Stimulated activated CD8-positive, alpha-beta memory T cell treated with anti-CD3 and anti-CD28 coated beads, Interleukin-12 subunit alpha, Interleukin-12 subunit beta, amount 100 ng/mL, for 24 hours (primary cell): ENCODE measurements around the gene SMARCA1.

ENCODE experiments used
- DNase-seq: peaks from one replicate; pipeline ENCODE4 v3.0.0-alpha.2; 2020; ENCODE audit errors: extremely low read depth

Gene SMARCA1

DNA sequence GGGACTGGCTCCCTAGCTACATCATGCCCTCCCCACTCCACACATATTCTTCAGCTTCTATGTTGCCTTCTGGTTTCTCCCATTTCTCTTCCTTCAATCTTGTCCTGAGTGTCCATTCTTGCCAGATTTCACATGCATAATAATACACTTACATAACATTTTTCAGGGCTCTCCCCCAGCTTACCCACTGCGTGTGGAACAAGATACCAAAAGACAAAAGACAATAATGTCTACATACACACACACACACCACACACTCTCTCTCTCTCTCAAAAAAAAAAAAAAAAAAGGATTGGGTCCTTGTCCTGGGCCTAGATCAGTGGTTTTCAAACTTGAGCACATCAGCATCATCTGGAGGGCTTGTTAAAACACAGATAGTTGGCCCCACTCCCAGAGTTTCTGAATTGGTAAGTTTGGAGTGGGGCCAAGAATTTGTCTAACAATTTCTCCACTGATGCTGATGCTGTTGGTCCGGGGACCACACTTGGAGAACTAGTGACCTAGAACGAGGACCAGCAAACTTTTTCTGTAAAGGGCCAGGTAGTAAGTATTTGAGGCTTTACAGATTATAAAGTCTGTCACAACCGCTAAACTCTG is 6.5 kb upstream of the SMARCA1 start:
- no peak for DNase-seq

DNA sequence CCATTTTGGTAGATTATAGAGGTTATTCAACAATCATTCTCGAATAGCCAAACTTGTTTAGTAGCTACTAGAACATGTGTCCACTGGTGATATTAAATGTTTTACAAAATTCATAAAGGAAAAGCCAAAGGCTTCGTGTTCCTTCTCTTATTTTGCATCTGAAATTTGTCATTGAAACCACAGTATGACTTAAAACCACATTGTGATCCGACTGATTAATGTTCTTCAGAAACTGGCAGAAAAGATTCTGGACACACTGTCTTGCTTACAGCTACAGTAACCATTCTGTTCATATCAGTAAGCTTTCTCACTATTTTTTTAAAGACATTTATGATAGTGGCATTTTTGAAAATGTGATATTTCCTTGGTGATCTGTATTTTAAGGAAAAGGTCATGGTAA is 2.6 kb upstream of the SMARCA1 start:
- no peak for DNase-seq

DNA sequence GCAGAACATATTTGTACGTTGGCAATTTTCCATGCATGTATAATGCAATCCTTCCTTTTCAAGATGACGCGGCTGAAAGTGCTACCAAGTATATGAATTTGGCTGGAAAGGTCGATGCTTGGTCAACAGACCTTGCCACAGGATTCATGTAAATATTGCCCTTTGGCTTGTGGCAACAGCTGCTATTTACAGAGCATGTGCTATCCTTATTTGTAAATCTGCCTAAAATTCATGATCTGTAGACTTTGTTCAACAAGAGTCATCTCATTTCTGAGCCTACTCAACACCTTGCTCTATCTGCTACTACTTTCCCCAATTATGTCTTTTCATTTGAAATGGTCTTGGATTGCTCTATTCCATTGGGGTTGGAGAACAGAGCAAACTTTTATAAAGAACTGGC is 1.9 kb upstream of the SMARCA1 start:
- no peak for DNase-seq

DNA sequence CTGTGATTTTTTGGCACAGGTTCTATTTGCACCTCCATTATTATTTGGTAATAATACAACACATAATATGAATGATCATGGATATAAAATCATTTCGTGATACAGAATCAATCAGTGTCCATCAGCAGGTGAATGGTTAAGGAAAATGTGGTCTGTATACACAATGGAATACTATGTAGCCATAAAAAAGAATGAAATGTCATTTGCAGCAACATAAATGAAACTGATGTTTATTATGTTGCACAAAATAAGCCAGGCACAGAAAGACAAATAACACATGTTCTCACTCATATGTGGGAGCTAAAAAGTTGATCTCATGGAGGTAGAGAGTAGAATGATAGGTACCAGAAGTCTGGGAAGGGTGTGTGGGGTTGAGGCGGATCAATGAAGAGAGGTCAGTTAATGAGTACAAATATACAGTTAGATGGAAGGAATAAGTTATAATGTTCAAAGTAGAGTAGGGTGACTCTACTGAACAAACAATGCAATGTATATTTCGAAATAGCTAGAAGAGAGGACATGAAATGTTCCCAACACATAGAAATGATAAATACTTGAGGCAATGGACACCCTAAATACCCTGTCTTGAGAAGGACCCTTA is 1.1 kb upstream of the SMARCA1 start:
- no peak for DNase-seq

DNA sequence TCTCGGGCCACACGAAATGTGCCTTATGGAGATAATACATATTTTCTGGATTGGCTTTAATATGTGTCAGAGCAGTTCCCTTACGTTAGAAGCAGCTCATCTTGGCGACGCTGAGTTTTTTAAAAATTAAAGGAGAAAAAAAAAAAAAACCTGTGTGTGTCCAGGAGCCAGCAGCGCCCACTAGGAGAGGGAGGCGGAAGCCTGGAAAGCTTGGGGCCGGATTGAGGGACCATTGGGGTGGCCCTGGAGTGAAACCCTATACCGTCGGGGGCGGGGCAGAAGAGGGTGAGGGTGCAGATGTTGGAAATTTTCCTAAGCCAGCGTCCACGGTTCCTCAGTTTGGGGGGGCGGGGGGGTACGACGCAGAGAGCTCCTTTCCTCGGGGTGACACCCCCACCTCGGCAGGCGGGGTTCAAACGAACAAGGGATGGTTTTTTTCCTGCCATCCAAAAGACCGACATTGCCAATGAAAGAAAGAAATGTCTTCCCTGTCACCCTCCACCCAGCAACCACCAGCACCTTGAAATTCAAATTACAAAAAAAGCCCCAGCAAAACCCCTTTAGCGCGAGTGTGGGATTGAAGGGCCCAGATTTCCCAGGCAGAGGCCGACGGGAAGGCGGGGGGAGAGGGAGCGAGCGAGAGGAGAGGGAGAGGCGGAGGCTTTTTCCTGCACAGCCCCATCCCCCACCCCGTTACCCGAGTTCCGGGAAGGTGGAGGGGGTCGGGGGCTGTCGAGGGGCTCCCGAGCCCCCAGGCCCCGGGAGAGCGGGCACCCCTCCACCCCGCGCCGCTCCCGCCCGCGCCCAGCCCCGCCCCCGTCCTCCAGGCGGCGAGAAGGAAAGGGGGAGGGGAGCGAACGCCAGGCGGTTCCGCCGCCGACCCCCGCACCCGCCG is 859 bp downstream of the SMARCA1 start:
- DNase-seq, result no peak

DNA sequence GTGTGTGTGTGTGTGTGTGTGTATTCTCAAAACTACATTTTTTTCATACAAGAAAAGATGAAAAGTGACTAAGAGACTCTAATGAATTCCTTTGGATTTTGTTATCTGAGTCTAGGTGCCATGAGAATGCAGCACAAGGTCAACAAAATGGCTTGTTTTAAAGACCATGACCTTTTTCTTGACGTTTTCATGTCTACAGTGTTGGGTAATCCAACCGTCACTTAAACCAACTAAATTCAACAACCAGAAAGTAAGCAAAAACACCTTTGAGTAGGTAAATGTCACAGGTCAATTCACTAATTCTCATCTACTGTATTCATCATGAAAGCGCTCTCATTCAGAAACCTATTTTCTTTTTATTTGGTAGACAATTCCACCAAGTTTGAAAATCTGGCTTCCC is 3.1 kb downstream of the SMARCA1 start:
- no peak for DNase-seq

DNA sequence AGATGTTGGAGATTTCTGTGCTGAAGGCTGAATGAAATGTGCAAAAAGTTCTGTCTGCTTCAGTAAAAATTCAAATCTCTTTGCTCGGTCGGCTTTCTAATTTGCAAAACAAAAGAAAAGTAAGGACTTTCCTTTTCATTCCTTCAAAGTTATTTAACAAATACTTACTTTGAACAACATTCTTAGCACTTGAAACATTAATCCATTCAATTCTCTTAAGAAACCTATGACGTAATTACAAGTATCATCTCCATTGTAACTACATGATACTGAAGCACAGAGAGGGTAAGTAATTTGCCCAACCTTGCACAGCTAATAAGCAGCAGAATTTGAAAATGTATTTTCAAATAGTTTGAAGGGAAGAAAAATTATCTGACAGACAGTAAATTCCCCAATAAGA is 6.9 kb downstream of the SMARCA1 start:
- no peak for DNase-seq

DNA sequence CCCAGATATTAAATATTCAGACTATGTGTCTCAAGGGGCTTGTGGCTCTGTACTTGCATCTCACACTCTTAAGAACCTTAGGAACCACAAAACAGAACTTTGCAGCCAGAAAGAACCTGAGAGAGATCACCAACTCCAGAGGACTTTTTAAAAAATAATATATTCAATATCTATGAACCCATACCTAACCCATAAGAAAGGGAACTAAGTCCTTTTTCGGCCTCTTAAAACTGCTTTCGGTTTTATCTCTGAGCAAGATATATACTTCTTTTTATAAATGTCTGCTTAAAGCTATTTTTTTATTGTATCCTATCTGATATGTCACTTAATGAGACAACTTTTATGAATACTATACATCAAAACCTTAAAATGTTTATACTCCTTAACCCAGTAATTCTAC is 10.9 kb downstream of the SMARCA1 start:
- no peak for DNase-seq

DNA sequence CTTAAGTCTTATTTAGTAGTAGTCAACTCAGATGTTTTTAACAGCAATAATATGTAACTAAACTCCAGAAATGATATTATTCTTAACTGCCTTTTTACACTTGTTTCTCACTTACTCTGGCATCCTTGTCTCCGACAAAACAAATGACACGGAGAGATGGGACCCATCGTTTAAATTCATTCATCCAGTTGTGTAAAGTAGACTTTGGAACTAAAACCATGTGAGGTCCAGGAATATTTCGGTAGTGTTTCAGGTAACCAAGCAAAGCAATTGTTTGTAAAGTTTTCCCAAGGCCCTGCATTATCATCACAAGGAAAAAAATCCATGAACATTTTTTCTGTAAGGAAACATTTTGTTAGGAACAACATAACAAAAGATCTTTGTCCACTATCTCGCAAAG is 11.6 kb downstream of the SMARCA1 start:
- no peak for DNase-seq

DNA sequence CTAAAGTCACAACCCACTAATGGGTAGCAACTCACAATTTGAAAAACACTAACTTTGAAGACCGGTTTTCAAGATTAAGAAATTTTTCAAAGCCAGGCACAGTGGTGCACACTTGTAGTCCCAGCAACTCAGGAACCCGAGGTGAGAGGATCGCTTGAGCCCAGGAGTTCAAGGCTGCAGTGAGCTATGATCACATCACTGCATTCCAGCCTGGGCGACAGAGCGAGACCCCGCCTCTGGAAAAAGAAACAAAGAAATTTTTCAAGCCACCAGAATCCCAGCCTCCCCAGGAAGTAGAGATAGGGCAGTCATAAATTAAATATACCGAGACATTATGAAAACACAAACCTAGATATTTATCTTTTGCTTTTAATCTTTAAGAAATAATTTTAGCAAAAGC is 13.0 kb downstream of the SMARCA1 start:
- DNase-seq, result no peak

DNA sequence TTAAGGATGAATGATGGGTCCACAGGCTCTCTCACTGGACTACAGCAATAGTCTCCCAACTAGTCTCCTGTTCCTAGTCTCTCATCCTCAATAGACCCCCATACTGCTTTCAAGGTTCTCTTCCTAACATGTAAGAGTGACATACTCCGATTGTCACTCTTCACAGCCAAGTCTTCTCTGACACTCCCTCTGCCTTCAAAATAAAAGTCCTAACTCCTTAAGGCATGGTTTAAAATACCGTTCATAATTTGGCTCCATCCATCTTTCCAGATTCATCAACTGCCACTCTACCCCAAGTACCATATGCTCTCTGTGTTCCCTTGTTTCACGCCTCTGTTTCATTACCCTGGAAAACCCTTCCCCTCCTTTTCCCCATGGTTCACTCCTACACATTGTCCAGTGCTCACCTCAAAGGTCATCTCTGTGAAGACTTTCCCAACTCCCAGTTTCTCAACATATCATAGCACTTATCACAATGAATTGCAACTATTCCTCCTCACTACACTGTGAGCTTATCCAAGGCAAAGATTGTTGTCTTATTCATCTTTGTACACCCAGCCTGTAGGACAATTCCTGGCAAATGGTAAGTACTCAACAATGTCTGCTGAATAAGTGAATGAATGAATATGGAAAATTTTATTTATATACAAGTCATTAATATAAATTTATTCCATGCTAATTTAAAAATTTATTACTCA is 26.0 kb downstream of the SMARCA1 start:
- no peak for DNase-seq

DNA sequence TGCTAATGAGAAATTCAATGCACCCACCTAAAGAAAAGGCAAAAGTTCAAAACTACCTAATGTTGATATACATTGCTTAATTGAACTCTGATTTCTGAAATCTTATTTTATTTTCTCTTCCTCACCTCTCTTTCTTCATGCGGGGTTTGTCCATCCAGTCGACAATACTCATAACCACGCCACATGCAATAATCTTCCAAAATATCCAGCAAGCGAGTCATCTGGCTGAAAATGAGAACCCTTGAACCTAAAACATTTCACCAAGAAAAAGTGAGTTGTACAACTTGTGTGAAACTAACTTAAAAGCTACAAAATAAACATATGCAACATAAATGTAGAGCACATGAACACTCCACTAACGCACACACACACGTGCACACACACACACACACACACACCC is 26.7 kb downstream of the SMARCA1 start:
- no peak for DNase-seq

DNA sequence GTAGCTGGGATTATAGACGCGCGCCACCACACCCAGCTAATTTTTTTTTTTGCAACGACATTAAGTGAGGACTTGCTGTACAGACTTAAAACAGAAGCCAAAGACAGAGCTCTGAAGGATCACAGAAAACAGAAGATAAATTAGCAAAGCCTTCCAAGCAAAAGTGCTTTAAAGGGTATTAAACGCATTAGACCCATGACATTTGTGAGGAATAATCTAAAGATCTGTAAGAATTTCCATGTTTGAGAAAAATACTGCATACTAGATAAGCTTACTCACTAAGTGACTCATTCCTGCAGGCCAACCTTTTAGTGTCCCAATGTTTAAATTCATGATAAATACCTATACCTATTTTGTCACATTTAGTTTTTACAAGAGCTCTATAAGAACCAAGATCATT is 27.4 kb downstream of the SMARCA1 start:
- no peak for DNase-seq

DNA sequence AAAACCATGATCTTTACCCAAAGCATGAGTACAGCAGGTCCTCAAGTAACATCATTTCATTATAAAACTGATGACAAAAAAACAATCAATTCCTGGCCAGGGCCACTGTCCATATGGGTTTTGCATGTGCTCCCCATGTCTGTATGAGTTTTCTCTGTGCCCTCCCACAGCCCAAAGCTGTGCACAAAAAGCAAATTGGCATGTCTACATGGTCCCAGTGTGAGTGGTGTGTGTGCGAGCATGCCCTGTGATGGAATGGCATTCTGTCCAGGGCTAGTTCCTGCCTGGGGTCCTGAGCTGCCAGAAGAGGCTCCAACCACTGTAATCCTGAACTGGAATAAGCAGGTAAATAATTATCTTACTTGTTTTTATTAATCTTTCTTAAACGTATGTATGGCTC is 28.4 kb downstream of the SMARCA1 start:
- DNase-seq, result no peak

DNA sequence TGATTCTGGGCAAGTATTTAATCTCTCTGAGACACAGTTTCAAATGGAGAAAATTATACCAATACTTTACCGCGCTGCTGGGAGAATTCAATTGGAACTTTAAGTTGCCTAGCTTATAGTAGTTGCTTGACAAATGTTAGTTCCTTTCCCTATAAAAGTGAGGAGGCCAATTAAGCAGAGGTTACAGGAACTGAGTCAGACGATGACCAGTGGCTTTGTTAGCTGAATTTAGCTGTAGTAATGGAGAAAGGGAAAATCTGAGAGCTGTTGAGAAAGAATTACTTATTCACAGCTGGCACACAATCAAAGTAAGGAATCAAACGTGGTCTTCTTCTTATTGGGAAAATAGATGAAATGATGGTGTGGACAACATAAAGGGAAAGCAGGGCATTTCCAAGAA is 29.6 kb downstream of the SMARCA1 start:
- no peak for DNase-seq

DNA sequence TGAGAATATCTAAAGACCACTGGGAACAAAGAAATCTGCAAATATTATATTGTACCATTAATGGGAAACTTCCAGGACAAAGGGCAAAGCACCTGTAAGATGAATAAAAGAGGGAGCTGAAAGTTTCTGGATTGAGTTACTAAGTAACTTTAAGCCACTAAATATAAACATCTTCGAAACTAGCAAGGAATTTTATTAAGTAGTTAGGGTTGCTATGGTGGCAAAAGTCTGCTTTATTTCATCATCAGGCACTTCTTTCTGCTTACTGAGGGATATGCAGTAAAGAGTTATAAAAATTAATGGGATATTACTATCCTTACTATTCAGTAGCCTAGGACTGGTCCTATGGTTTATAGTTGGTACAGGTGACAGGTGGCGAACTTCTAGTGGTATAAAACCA is 33.0 kb downstream of the SMARCA1 start:
- DNase-seq, result no peak

DNA sequence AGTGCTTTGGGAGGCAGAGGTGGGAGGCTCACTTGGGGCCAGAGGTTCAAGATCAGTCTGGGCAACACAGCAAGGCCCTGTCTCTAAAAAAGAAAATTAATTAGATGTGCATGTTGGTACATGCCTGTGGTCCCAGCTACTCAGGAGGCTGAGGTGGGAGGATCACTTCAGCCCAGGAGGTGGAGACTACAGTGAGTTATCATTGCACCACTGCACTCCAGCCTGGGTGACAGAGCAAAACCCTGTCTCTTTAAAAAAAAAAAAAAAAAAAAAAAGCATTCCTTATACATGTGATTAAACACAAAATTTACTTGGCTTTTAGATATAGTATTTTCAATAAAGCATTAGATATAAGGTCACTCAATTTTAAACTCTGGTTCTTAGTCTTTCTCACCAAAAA is 34.9 kb downstream of the SMARCA1 start:
- DNase-seq, result no peak

DNA sequence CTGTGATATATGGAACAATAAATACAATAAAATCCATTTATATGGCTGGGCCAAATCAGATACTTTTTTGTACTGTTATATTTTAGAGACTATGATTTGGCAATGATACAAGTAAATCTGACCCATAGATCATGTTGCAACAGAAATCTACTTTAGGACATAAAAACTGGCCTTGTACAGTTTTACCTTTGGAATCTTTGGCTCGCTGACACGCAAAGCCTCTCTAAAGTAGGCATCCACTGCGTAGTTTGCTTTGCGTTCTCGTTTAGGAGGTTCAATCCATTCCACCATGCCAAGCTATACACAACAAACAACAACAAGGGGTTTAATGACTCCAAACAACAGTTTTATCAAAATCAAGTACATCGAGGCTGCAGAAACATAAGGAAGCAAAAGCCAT is 42.4 kb downstream of the SMARCA1 start:
- no peak for DNase-seq

DNA sequence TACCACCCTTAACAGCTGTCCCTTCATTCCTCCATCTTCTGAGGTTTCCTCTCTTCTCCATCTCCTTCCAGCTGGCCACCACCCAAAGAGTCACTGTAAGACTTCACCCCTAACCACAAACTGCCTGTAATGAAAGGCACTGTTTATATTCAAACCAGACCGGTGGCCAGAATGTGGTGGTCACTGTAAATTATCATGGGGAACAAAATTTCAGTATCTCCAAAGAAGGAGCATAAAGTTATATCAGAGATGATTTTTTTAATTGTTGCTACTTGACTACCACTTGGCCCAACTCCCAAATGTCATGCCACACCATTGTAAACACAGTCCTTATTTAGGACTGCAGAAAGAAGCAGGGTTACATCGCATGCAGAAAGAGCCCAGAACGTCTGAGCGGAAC is 44.8 kb downstream of the SMARCA1 start:
- DNase-seq, result no peak

DNA sequence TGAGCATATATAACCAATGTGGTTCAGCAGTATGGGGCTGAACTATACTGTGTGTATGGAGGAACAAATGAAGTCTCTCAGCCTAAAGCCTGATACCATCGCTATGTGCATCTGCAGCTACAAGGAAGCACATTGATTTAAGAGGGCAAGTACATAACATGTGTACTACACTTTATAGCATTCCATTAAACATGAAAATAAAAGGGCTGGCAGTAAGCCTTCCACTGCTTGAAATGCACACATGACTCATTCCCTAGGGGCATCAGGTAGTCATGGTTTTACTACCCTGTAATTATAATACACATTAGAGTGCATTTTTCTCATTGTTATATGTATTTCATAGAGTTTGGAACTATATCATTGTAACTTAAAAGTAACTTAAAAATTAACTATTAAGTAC is 51.2 kb downstream of the SMARCA1 start:
- no peak for DNase-seq

DNA sequence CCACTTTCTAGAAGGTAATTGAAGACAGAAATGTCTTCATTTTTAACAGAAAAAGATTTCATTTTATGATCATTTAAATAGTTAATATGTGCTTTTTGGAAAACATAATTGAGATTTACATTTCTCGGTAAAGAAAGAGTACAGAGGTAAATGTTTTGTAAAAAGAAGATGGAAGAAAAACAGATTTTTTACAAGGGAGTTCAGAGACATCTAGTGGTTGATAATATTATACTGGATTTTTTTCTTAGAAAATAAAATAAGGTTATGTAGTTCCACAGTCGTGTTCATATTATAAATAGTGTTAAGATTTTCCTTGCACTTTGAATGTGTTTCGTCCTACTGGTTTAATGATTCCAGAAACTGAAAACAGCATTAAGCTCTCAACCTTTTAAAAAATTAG is 60.6 kb downstream of the SMARCA1 start:
- DNase-seq, result no peak

DNA sequence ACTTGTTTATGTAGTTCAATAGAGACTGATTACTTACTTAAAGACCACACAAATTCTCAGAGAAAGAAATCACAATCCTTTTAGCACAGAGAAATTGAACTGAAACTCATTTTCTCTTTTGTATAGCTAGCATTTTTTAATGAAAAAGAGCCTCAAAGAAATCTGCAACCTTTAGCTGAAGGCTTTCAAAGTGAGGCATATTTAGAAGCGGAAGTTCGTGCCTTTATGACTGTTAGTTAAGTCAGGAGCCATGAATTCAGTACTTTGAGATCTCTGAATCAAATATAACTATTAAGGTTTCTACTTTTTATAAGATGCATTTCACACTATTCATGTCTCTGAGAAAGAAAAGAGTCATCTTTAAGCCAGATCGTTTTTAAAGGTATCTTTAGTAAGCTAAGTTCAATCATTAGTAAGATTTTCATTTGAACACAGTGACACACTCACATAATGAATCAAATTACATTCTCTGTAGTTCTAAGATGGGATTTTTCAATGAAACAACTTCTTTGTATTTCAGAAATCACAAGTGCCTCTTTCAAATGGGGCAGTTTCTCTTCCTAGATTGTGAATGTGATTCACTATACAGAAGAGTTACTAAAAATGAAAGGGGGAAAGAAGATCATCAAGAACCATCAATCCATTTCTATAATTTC is 61.4 kb downstream of the SMARCA1 start:
- DNase-seq, result no peak
